ENCODE data around the gene TULP4.

GRCh38 chr6:158414851-158415262 is 102.6 kb downstream of the TULP4 start:
- TF ChIP-seq, protein P1, sequence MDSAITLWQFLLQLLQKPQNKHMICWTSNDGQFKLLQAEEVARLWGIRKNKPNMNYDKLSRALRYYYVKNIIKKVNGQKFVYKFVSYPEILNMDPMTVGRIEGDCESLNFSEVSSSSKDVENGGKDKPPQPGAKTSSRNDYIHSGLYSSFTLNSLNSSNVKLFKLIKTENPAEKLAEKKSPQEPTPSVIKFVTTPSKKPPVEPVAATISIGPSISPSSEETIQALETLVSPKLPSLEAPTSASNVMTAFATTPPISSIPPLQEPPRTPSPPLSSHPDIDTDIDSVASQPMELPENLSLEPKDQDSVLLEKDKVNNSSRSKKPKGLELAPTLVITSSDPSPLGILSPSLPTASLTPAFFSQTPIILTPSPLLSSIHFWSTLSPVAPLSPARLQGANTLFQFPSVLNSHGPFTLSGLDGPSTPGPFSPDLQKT (IDR thresholded peaks at IDR 0.05; ENCODE audit: borderline replicate concordance, low read depth, low read length): no peak
- TF ChIP-seq ZNF549 (tag by site-specific recombination; IDR thresholded peaks at IDR 0.05) (no peak), ZNF335 (tag by site-specific recombination; conservative IDR thresholded peaks at IDR 0.05) (no peak), ATF2 (tag by site-specific recombination; IDR thresholded peaks at IDR 0.05; ENCODE audit: low read depth) (no peak), ZNF704 (tag by site-specific recombination; IDR thresholded peaks at IDR 0.05) (no peak), ZNF670 (tag by site-specific recombination; IDR thresholded peaks at IDR 0.05; ENCODE audit: low read depth) (no peak)
- TF ChIP-seq, protein P2, sequence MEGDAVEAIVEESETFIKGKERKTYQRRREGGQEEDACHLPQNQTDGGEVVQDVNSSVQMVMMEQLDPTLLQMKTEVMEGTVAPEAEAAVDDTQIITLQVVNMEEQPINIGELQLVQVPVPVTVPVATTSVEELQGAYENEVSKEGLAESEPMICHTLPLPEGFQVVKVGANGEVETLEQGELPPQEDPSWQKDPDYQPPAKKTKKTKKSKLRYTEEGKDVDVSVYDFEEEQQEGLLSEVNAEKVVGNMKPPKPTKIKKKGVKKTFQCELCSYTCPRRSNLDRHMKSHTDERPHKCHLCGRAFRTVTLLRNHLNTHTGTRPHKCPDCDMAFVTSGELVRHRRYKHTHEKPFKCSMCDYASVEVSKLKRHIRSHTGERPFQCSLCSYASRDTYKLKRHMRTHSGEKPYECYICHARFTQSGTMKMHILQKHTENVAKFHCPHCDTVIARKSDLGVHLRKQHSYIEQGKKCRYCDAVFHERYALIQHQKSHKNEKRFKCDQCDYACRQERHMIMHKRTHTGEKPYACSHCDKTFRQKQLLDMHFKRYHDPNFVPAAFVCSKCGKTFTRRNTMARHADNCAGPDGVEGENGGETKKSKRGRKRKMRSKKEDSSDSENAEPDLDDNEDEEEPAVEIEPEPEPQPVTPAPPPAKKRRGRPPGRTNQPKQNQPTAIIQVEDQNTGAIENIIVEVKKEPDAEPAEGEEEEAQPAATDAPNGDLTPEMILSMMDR (tag by site-specific recombination; IDR thresholded peaks at IDR 0.05): no peak
- TF ChIP-seq, protein P3, sequence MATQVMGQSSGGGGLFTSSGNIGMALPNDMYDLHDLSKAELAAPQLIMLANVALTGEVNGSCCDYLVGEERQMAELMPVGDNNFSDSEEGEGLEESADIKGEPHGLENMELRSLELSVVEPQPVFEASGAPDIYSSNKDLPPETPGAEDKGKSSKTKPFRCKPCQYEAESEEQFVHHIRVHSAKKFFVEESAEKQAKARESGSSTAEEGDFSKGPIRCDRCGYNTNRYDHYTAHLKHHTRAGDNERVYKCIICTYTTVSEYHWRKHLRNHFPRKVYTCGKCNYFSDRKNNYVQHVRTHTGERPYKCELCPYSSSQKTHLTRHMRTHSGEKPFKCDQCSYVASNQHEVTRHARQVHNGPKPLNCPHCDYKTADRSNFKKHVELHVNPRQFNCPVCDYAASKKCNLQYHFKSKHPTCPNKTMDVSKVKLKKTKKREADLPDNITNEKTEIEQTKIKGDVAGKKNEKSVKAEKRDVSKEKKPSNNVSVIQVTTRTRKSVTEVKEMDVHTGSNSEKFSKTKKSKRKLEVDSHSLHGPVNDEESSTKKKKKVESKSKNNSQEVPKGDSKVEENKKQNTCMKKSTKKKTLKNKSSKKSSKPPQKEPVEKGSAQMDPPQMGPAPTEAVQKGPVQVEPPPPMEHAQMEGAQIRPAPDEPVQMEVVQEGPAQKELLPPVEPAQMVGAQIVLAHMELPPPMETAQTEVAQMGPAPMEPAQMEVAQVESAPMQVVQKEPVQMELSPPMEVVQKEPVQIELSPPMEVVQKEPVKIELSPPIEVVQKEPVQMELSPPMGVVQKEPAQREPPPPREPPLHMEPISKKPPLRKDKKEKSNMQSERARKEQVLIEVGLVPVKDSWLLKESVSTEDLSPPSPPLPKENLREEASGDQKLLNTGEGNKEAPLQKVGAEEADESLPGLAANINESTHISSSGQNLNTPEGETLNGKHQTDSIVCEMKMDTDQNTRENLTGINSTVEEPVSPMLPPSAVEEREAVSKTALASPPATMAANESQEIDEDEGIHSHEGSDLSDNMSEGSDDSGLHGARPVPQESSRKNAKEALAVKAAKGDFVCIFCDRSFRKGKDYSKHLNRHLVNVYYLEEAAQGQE (tag by site-specific recombination; IDR thresholded peaks at IDR 0.05): no peak

Data from HEK293 (cell line).